ENCODE results near the gene TRIM66.

The TRIM66 gene

GRCh38 chr11:8608652-8609051 is 73.8 kb downstream of the TRIM66 start:
- DNase-seq (ENCODE audit: low read depth), result no peak
- H3K4me3 ChIP-seq (ENCODE audit: low read depth, low read length), result no peak overlapping the region
- no peak for TF ChIP-seq POLR2A (IDR thresholded peaks at IDR 0.05; ENCODE audit: extremely low read depth, insufficient read length)
- no peak for TF ChIP-seq MAX (IDR thresholded peaks at IDR 0.05; ENCODE audit: low read depth, low read length)
- TF ChIP-seq MYC (IDR thresholded peaks at IDR 0.05; ENCODE audit: low read depth, low read length), result no peak
- TF ChIP-seq CTCF (IDR thresholded peaks at IDR 0.05; ENCODE audit: low read depth, low read length), result no peak

- no peak for DNase-seq (ENCODE audit: low read depth)
- H3K4me3 ChIP-seq (ENCODE audit: low read depth, low read length), result no peak overlapping the region
- TF ChIP-seq CTCF (IDR thresholded peaks at IDR 0.05; ENCODE audit: low read depth, low read length) (no peak), MAX (IDR thresholded peaks at IDR 0.05; ENCODE audit: low read depth, low read length) (no peak), POLR2A (IDR thresholded peaks at IDR 0.05; ENCODE audit: extremely low read depth, insufficient read length) (no peak), MYC (IDR thresholded peaks at IDR 0.05; ENCODE audit: low read depth, low read length) (no peak)
These were observed 76.4 kb downstream of the TRIM66 start for GRCh38 chr11:8605971-8606563.

- DNase-seq (ENCODE audit: low read depth), result peak; percentile 48
- TF ChIP-seq POLR2A (IDR thresholded peaks at IDR 0.05; ENCODE audit: extremely low read depth, insufficient read length) (no peak), MAX (IDR thresholded peaks at IDR 0.05; ENCODE audit: low read depth, low read length) (no peak), MYC (IDR thresholded peaks at IDR 0.05; ENCODE audit: low read depth, low read length) (no peak), CTCF (IDR thresholded peaks at IDR 0.05; ENCODE audit: low read depth, low read length) (peak; percentile 79)
- H3K4me3 ChIP-seq (ENCODE audit: low read depth, low read length), result no peak overlapping the region
These were observed 78.3 kb downstream of the TRIM66 start for GRCh38 chr11:8604078-8604723.

GRCh38 chr11:8603696-8604077 is 78.8 kb downstream of the TRIM66 start:
- no peak for TF ChIP-seq MYC (IDR thresholded peaks at IDR 0.05; ENCODE audit: low read depth, low read length)
- no peak for TF ChIP-seq MAX (IDR thresholded peaks at IDR 0.05; ENCODE audit: low read depth, low read length)
- TF ChIP-seq POLR2A (IDR thresholded peaks at IDR 0.05; ENCODE audit: extremely low read depth, insufficient read length), result no peak
- TF ChIP-seq CTCF (IDR thresholded peaks at IDR 0.05; ENCODE audit: low read depth, low read length), result no peak
- no peak for DNase-seq (ENCODE audit: low read depth)
- no peak overlapping the region for H3K4me3 ChIP-seq (ENCODE audit: low read depth, low read length)

- TF ChIP-seq POLR2A (IDR thresholded peaks at IDR 0.05; ENCODE audit: extremely low read depth, insufficient read length), result no peak
- no peak for TF ChIP-seq CTCF (IDR thresholded peaks at IDR 0.05; ENCODE audit: low read depth, low read length)
- TF ChIP-seq MAX (IDR thresholded peaks at IDR 0.05; ENCODE audit: low read depth, low read length), result no peak
- no peak for TF ChIP-seq MYC (IDR thresholded peaks at IDR 0.05; ENCODE audit: low read depth, low read length)
- H3K4me3 ChIP-seq (ENCODE audit: low read depth, low read length), result no peak overlapping the region
- no peak for DNase-seq (ENCODE audit: low read depth)
These were observed 80.9 kb downstream of the TRIM66 start for GRCh38 chr11:8601376-8602133.

Data from NB4 (cell line).